Spinal cord (tissue), 10 donors: ENCODE data around the gene MYO1A. TPM values are rescaled to one million over a fixed set of nuclear protein-coding genes. Genes with fewer than 3 reads are reported as not detected.

Source experiments
- DNase-seq, 6 donors: peaks; one replicate each; pipeline versions ENCODE4 v3.0.0 to v3.0.0-alpha.2; 2013 to 2015; ENCODE audit warnings: low spot score in 6 of 6, low read depth in 4 of 6
- H3K27ac ChIP-seq: one replicate; pipeline ENCODE4 v1.5.1; 2013; ENCODE audit warnings: low read depth, low read length, control low read depth
- H3K27me3 ChIP-seq: one replicate; pipeline ENCODE4 v1.6.1; 2013; ENCODE audit warnings: low read length; ENCODE audit not compliant: control insufficient read depth, insufficient read depth
- H3K36me3 ChIP-seq: one replicate; pipeline ENCODE4 v1.6.1; 2013; ENCODE audit warnings: low read length; ENCODE audit not compliant: control insufficient read depth, insufficient read depth
- H3K4me1 ChIP-seq: one replicate; pipeline ENCODE4 v1.6.1; 2013; ENCODE audit warnings: low read length; ENCODE audit not compliant: control insufficient read depth, insufficient read depth
- H3K4me3 ChIP-seq: one replicate; pipeline ENCODE4 v1.5.1; 2013; ENCODE audit warnings: low read depth, low read length, control low read depth
- H3K9me3 ChIP-seq: one replicate; pipeline ENCODE4 v1.6.1; 2013; ENCODE audit warnings: low read length; ENCODE audit not compliant: control insufficient read depth, insufficient read depth
- WGBS: methylation state at CpG from one replicate; pipeline ENCODE4 v1.1.5; 2013; ENCODE audit warnings: missing lambda C conversion rate; ENCODE audit not compliant: insufficient coverage; 5-methylcytosine and 5-hydroxymethylcytosine counted together
- polyA plus RNA-seq, 2 donors: library from polyadenylated mRNA; unstranded; fragments of 120-200 nt; gene quantifications; one replicate each; pipeline ENCODE4 v1.2.1, GENCODE V29; 2013; ENCODE audit not compliant: insufficient read length in 2 of 2
- total RNA-seq, 2 donors: library from RNA; depleted of rRNA in 1 of 2; stranded (reverse); fragments of 120-200 nt in 1 of 2; fragments of >200 nt in 1 of 2; gene quantifications; one replicate each; pipeline versions ENCODE4 v1.2.3 to v1.2.4, GENCODE V29; 2013 to 2014
- donor health status: healthy.

MYO1A gene
- total and polyA plus RNA-seq, 4 donors: 0.17 to 0.69 (median 0.28) TPM; not detected in 1

GRCh38 chr12:57093415-57094207 lies 43.7 kb upstream of the MYO1A start:
- peak in 2 of 6 donors; percentile 65 to 73 for DNase-seq
- no peaks in the 10 kb centered on the region for H3K27me3 ChIP-seq
- peak overlapping the region; percentile 67 for H3K27ac ChIP-seq
- H3K4me1 ChIP-seq: peaks cover 55% of the 10 kb centered on the region
- 38% methylated on average over 20 of the region's 24 CpGs for WGBS
- peak overlapping the region; percentile 5 for H3K4me3 ChIP-seq
- no peaks in the 10 kb centered on the region for H3K9me3 ChIP-seq
- H3K36me3 ChIP-seq: peaks cover 64% of the 10 kb centered on the region

- peak overlapping the region; percentile 67 for H3K27ac ChIP-seq
Observed at GRCh38 chr12:57092876-57093414, 43.0 kb upstream of the MYO1A start.

GRCh38 chr12:57092529-57092862 lies 42.6 kb upstream of the MYO1A start:
- peaks cover 66% of the 10 kb centered on the region for H3K4me1 ChIP-seq
- no peaks in the 10 kb centered on the region for H3K9me3 ChIP-seq
- H3K4me3 ChIP-seq: no peak overlapping the region
- no peak for DNase-seq
- H3K27me3 ChIP-seq: no peaks in the 10 kb centered on the region
- 79% methylated on average over 5 of the region's 5 CpGs for WGBS
- H3K36me3 ChIP-seq: peaks cover 64% of the 10 kb centered on the region
- H3K27ac ChIP-seq: no peak overlapping the region

More at GRCh38 chr12:57092876-57093414, 43.0 kb upstream of the MYO1A start:
- Histone ChIP-seq H3K36me3 (peaks cover 64% of the 10 kb centered on the region), H3K9me3 (no peaks in the 10 kb centered on the region), H3K4me3 (no peak overlapping the region), H3K4me1 (peaks cover 61% of the 10 kb centered on the region), H3K27me3 (no peaks in the 10 kb centered on the region)
- 85% methylated on average over 3 of the region's 4 CpGs for WGBS
- DNase-seq: no peak

GRCh38 chr12:57091638-57092528 lies 42.0 kb upstream of the MYO1A start:
- Histone ChIP-seq H3K4me1 (peaks cover 71% of the 10 kb centered on the region), H3K27ac (peak overlapping the region; percentile 95), H3K36me3 (peaks cover 63% of the 10 kb centered on the region), H3K9me3 (no peaks in the 10 kb centered on the region), H3K27me3 (no peaks in the 10 kb centered on the region), H3K4me3 (no peak overlapping the region)
- WGBS: 85% methylated on average over 18 of the region's 25 CpGs
- DNase-seq: no peak

- no peaks in the 10 kb centered on the region for H3K27me3 ChIP-seq
- DNase-seq: peak in 1 of 6 donors; percentile 71
- peaks cover 79% of the 10 kb centered on the region for H3K4me1 ChIP-seq
- peak overlapping the region; percentile 83 for H3K4me3 ChIP-seq
- H3K27ac ChIP-seq: peak overlapping the region; percentile 95
- 75% methylated on average over 10 of the region's 22 CpGs for WGBS
- H3K36me3 ChIP-seq: peaks cover 55% of the 10 kb centered on the region
- H3K9me3 ChIP-seq: no peaks in the 10 kb centered on the region
Observed at GRCh38 chr12:57090924-57091637, 41.2 kb upstream of the MYO1A start.

- Histone ChIP-seq H3K27ac (peak overlapping the region; percentile 95), H3K27me3 (no peaks in the 10 kb centered on the region), H3K4me1 (peaks cover 82% of the 10 kb centered on the region), H3K9me3 (no peaks in the 10 kb centered on the region), H3K36me3 (peaks cover 50% of the 10 kb centered on the region), H3K4me3 (peak overlapping the region; percentile 83)
- 65% methylated on average over 6 of the region's 6 CpGs for WGBS
- DNase-seq: no peak
Observed at GRCh38 chr12:57090490-57090889, 40.6 kb upstream of the MYO1A start.

- Histone ChIP-seq H3K27me3 (no peaks in the 10 kb centered on the region), H3K4me1 (peaks cover 79% of the 10 kb centered on the region), H3K9me3 (no peaks in the 10 kb centered on the region), H3K36me3 (peaks cover 40% of the 10 kb centered on the region), H3K4me3 (peak overlapping the region; percentile 83), H3K27ac (peak overlapping the region; percentile 95)
- peak in 3 of 6 donors; percentile 36 to 88 (median 77) for DNase-seq
- 1% methylated on average over 30 of the region's 45 CpGs for WGBS
Observed at GRCh38 chr12:57089271-57090245, 39.6 kb upstream of the MYO1A start.

GRCh38 chr12:57088354-57089270 lies 38.7 kb upstream of the MYO1A start, which contains the start of gene NAB2:
NAB2 (plus strand) TSS chr12:57089114; CDS start chr12:57089272, 158 bp downstream.
- H3K4me1 ChIP-seq: peaks cover 70% of the 10 kb centered on the region
- peak within 1 kb of the TSS; percentile 99 for H3K27ac ChIP-seq
- H3K36me3 ChIP-seq: peaks cover 31% of the 10 kb centered on the region
- H3K9me3 ChIP-seq: no peaks in the 10 kb centered on the region
- DNase-seq: peak in 4 of 6 donors; percentile 80 to 96 (median 89)
- under 1% methylated on average over 70 of the region's 91 CpGs for WGBS
- peak within 1 kb of the TSS; percentile 86 for H3K4me3 ChIP-seq
- no peaks in the 10 kb centered on the region for H3K27me3 ChIP-seq
